ENCODE results near the gene CHST6.

Gene CHST6

GRCh38 chr16:75535901-75536300 is 40.7 kb upstream of the CHST6 start, which contains the start of gene CHST5:
Gene CHST5, minus strand, starts transcription at chr16:75536108. Its CDS starts 5,724 bp downstream, at chr16:75530384.
- Histone ChIP-seq H3K4me2 (ENCODE audit: low read length) (no peak within 1 kb of the TSS), H3K79me2 (ENCODE audit: low read length) (no peaks in the 10 kb centered on the region), H3K27me3 (ENCODE audit: low read depth, low read length) (no peaks in the 10 kb centered on the region), H3K9me3 (ENCODE audit: insufficient read depth, low read length) (no peaks in the 10 kb centered on the region), H3K4me3 (ENCODE audit: low read length) (no peak within 1 kb of the TSS), H3K36me3 (replicated peaks; ENCODE audit: low read depth, low read length) (peaks cover 8% of the 10 kb centered on the region), H2AFZ (ENCODE audit: low read depth, low read length) (no peak within 1 kb of the TSS), H4K20me1 (ENCODE audit: insufficient read depth, low read length) (no peaks in the 10 kb centered on the region), H3K27ac (ENCODE audit: low read length) (no peak within 1 kb of the TSS), H3K4me1 (ENCODE audit: low read length) (peaks cover 4% of the 10 kb centered on the region; the same call in 1 of the 2 replicates), H3K9ac (ENCODE audit: low read length) (no peak within 1 kb of the TSS)
- TF ChIP-seq EZH2phosphoT487 (IDR thresholded peaks at IDR 0.05; ENCODE audit: low read depth): no peak
- no peak for TF ChIP-seq CTCF (IDR thresholded peaks at IDR 0.05; ENCODE audit: low read depth, low read length)

- Histone ChIP-seq H3K79me2 (ENCODE audit: low read length) (no peaks in the 10 kb centered on the region), H3K36me3 (replicated peaks; ENCODE audit: low read depth, low read length) (peaks cover 4% of the 10 kb centered on the region), H2AFZ (ENCODE audit: low read depth, low read length) (no peak overlapping the region), H3K9ac (ENCODE audit: low read length) (no peak overlapping the region), H3K27ac (ENCODE audit: low read length) (no peak overlapping the region), H3K4me3 (ENCODE audit: low read length) (no peak overlapping the region), H3K4me1 (ENCODE audit: low read length) (peaks cover 4% of the 10 kb centered on the region; the same call in 1 of the 2 replicates), H4K20me1 (ENCODE audit: insufficient read depth, low read length) (no peaks in the 10 kb centered on the region), H3K9me3 (ENCODE audit: insufficient read depth, low read length) (no peaks in the 10 kb centered on the region), H3K4me2 (ENCODE audit: low read length) (no peak overlapping the region), H3K27me3 (ENCODE audit: low read depth, low read length) (no peaks in the 10 kb centered on the region)
- TF ChIP-seq EZH2phosphoT487 (IDR thresholded peaks at IDR 0.05; ENCODE audit: low read depth) (no peak), CTCF (IDR thresholded peaks at IDR 0.05; ENCODE audit: low read depth, low read length) (no peak)
Measured at GRCh38 chr16:75535211-75535843, 40.1 kb upstream of the CHST6 start.

- Histone ChIP-seq H3K4me3 (ENCODE audit: low read length) (no peak overlapping the region), H3K4me2 (ENCODE audit: low read length) (no peak overlapping the region), H3K36me3 (replicated peaks; ENCODE audit: low read depth, low read length) (no peaks in the 10 kb centered on the region), H3K27me3 (ENCODE audit: low read depth, low read length) (no peaks in the 10 kb centered on the region), H3K9me3 (ENCODE audit: insufficient read depth, low read length) (no peaks in the 10 kb centered on the region), H3K79me2 (ENCODE audit: low read length) (no peaks in the 10 kb centered on the region), H3K4me1 (ENCODE audit: low read length) (peaks cover 4% of the 10 kb centered on the region; the same call in 1 of the 2 replicates), H4K20me1 (ENCODE audit: insufficient read depth, low read length) (no peaks in the 10 kb centered on the region), H2AFZ (ENCODE audit: low read depth, low read length) (no peak overlapping the region), H3K27ac (ENCODE audit: low read length) (no peak overlapping the region), H3K9ac (ENCODE audit: low read length) (no peak overlapping the region)
- no peak for TF ChIP-seq EZH2phosphoT487 (IDR thresholded peaks at IDR 0.05; ENCODE audit: low read depth)
- no peak for TF ChIP-seq CTCF (IDR thresholded peaks at IDR 0.05; ENCODE audit: low read depth, low read length)
Measured at GRCh38 chr16:75534560-75535205, 39.4 kb upstream of the CHST6 start.

GRCh38 chr16:75532791-75533190 is 37.5 kb upstream of the CHST6 start:
- H3K4me2 ChIP-seq (ENCODE audit: low read length): no peak overlapping the region
- no peak overlapping the region for H3K9ac ChIP-seq (ENCODE audit: low read length)
- no peaks in the 10 kb centered on the region for H3K36me3 ChIP-seq (replicated peaks; ENCODE audit: low read depth, low read length)
- H3K27me3 ChIP-seq (ENCODE audit: low read depth, low read length): no peaks in the 10 kb centered on the region
- no peak overlapping the region for H3K4me3 ChIP-seq (ENCODE audit: low read length)
- peaks cover 4% of the 10 kb centered on the region; the same call in 1 of the 2 replicates for H3K4me1 ChIP-seq (ENCODE audit: low read length)
- no peak for TF ChIP-seq CTCF (IDR thresholded peaks at IDR 0.05; ENCODE audit: low read depth, low read length)
- no peak for TF ChIP-seq EZH2phosphoT487 (IDR thresholded peaks at IDR 0.05; ENCODE audit: low read depth)
- no peak overlapping the region for H3K27ac ChIP-seq (ENCODE audit: low read length)
- no peaks in the 10 kb centered on the region for H3K79me2 ChIP-seq (ENCODE audit: low read length)
- H3K9me3 ChIP-seq (ENCODE audit: insufficient read depth, low read length): no peaks in the 10 kb centered on the region
- no peaks in the 10 kb centered on the region for H4K20me1 ChIP-seq (ENCODE audit: insufficient read depth, low read length)
- no peak overlapping the region for H2AFZ ChIP-seq (ENCODE audit: low read depth, low read length)

Data from OCI-LY3 (cell line).